HCT116 (cell line): ENCODE data around the gene PAX5. TPM values are rescaled to one million over a fixed set of nuclear protein-coding genes. Genes with fewer than 3 reads are reported as not detected.

ENCODE experiments used
- ATAC-seq: fragments of 200-7000 bp; cut with Tn5 transposase; 2 replicates; pipeline ENCODE4 v1.9.1; 2020; ENCODE audit warnings: mild to moderate bottlenecking, moderate library complexity
- BruUV-seq: library from RNA; stranded (reverse); fragments of 400-500 nt; replicated peaks from 2 replicates; lab custom pipeline; 2021; lab: Mats Ljungman, UMichigan
- CTCF ChIA-PET: fragments of 300-600 bp; sonication (Branson Sonifier 250); formaldehyde crosslinking; loops from one replicate; lab custom pipeline; 2021; ENCODE audit warnings: antibody characterized with exemption; lab: Charles Lee
- POLR2A ChIA-PET: fragments of 300-600, 350-600 bp; sonication (Branson Sonifier 250); formaldehyde crosslinking; loops from one replicate; lab custom pipeline; 2021; ENCODE audit warnings: antibody characterized with exemption; lab: Charles Lee
- RAD21 ChIA-PET, 2 experiments: fragments of 300-600 bp; sonication (Branson Sonifier 250); formaldehyde crosslinking; loops; one replicate each; lab custom pipeline; 2023; ENCODE audit warnings: low total read pairs in 2 of 2; ENCODE audit not compliant: uncharacterized antibody in 2 of 2, unreplicated experiment in 2 of 2, low non-redundant PET in 1 of 2; lab: Charles Lee
- DNase-seq: peaks from one replicate; pipeline ENCODE4 v3.0.0-alpha.2; 2010; ENCODE audit warnings: low read depth, low spot score
- H2AFZ ChIP-seq: fragments of 200-600 bp; shearing (Covaris generic), sonication (generic); 2 replicates; pipeline ENCODE4 v1.6.1; 2017; ENCODE audit warnings: low read depth, mixed run types, mixed read lengths, antibody characterized with exemption, low read length; ENCODE audit not compliant: poor library complexity, severe bottlenecking
- H3K27ac ChIP-seq: 2 replicates; pipeline ENCODE4 v1.5.1; 2012; ENCODE audit warnings: low read depth, low read length
- H3K27me3 ChIP-seq: fragments of 200-600 bp; sonication (generic); 2 replicates; pipeline ENCODE4 v1.6.1; 2016; ENCODE audit warnings: mixed run types, low read length, mixed read lengths; ENCODE audit not compliant: insufficient read depth
- H3K36me3 ChIP-seq, 2 experiments: fragments of 200-500 bp in 1 of 2; fragments of 200-600 bp in 1 of 2; sonication (Bioruptor generic) in 1 of 2; sonication (generic) in 1 of 2; 2 replicates each; pipeline versions ENCODE4 v1.5.1 to v1.6.1; 2014 to 2016; ENCODE audit warnings: low read length in 2 of 2, inconsistent platforms in 1 of 2, mixed read lengths in 1 of 2, mixed run types in 1 of 2; ENCODE audit not compliant: insufficient read depth in 2 of 2, control insufficient read depth in 1 of 2
- H3K4me1 ChIP-seq, 2 experiments: fragments of 200-600 bp in 1 of 2; sonication (generic) in 1 of 2; 2 replicates each; pipeline versions ENCODE4 v1.5.1 to v1.6.1; 2012 to 2017; ENCODE audit warnings: low read length in 2 of 2, inconsistent platforms in 1 of 2, mild to moderate bottlenecking in 1 of 2, mixed read lengths in 1 of 2, mixed run types in 1 of 2, moderate library complexity in 1 of 2; ENCODE audit not compliant: insufficient read depth in 2 of 2, control insufficient read depth in 1 of 2
- H3K4me2 ChIP-seq: fragments of 200-600 bp; sonication (generic); 2 replicates; pipeline ENCODE4 v1.6.1; 2017; ENCODE audit warnings: mixed run types, low read length, mixed read lengths
- H3K4me3 ChIP-seq, 2 experiments: fragments of 200-600 bp in 1 of 2; sonication (generic) in 1 of 2; replicated peaks in 1 of 2; 2 replicates each; pipeline ENCODE4 v1.5.1; 2011 to 2016; ENCODE audit warnings: low read length in 2 of 2, control low read depth in 1 of 2, low read depth in 1 of 2, mild to moderate bottlenecking in 1 of 2, mixed read lengths in 1 of 2, mixed run types in 1 of 2
- H3K79me2 ChIP-seq: fragments of 200-600 bp; sonication (generic); 2 replicates; pipeline ENCODE4 v1.6.1; 2017; ENCODE audit warnings: mild to moderate bottlenecking, mixed run types, low read length, moderate library complexity, mixed read lengths; ENCODE audit not compliant: insufficient read depth
- H3K9ac ChIP-seq: fragments of 200-600 bp; sonication (generic); 2 replicates; pipeline ENCODE4 v1.6.1; 2016; ENCODE audit warnings: low read length, mixed read lengths
- H3K9me2 ChIP-seq: fragments of 200-600 bp; sonication (generic), shearing (Covaris generic); 2 replicates; pipeline ENCODE4 v1.6.1; 2017; ENCODE audit warnings: mixed run types, mild to moderate bottlenecking, moderate library complexity; ENCODE audit not compliant: insufficient read depth
- H3K9me3 ChIP-seq, 2 experiments: fragments of 200-500 bp in 1 of 2; fragments of 200-600 bp in 1 of 2; sonication (Bioruptor generic) in 1 of 2; sonication (generic) in 1 of 2; 2 replicates each; pipeline ENCODE4 v1.6.1; 2014 to 2017; ENCODE audit warnings: low read length in 2 of 2, mixed read lengths in 2 of 2, inconsistent platforms in 1 of 2, low read depth in 1 of 2, mild to moderate bottlenecking in 1 of 2, mixed run types in 1 of 2, moderate library complexity in 1 of 2; ENCODE audit not compliant: control insufficient read depth in 1 of 2, insufficient read depth in 1 of 2
- H4K20me1 ChIP-seq: fragments of 200-600 bp; sonication (generic), shearing (Covaris generic); 2 replicates; pipeline ENCODE4 v1.6.1; 2017; ENCODE audit warnings: mixed run types, mild to moderate bottlenecking, moderate library complexity; ENCODE audit not compliant: insufficient read depth
- ATF3 ChIP-seq: IDR thresholded peaks from 2 replicates; pipeline ENCODE4 v1.6.1; 2012
- CBX3 ChIP-seq: IDR thresholded peaks from 2 replicates; pipeline ENCODE4 v1.6.1; 2012; ENCODE audit warnings: low read depth
- CTCF ChIP-seq, 3 experiments: fragments of 200-600 bp in 1 of 3; sonication (generic) in 1 of 3; IDR thresholded peaks in 2 of 3; conservative IDR thresholded peaks in 1 of 3; 2 replicates each; pipeline ENCODE4 v1.5.1; 2012 to 2017; ENCODE audit warnings: low read depth in 2 of 3, low read length in 2 of 3, antibody characterized with exemption in 1 of 3, borderline replicate concordance in 1 of 3, control low read depth in 1 of 3, mild to moderate bottlenecking in 1 of 3, mixed read lengths in 1 of 3, mixed run types in 1 of 3, moderate library complexity in 1 of 3; ENCODE audit not compliant: insufficient read depth in 1 of 3
- EGR1 ChIP-seq: IDR thresholded peaks from 2 replicates; pipeline ENCODE4 v1.6.1; 2012; ENCODE audit warnings: low read depth
- ELF1 ChIP-seq: IDR thresholded peaks from 2 replicates; pipeline ENCODE4 v1.6.1; 2012; ENCODE audit warnings: low read depth, borderline replicate concordance
- EZH2 ChIP-seq: fragments of 200-600 bp; sonication (generic); IDR thresholded peaks from 2 replicates; pipeline ENCODE4 v1.6.1; 2017; ENCODE audit warnings: antibody characterized with exemption, mixed run types
- EZH2phosphoT487 ChIP-seq: fragments of 200-600 bp; IDR thresholded peaks from 2 replicates; pipeline ENCODE4 v1.6.1; 2018; ENCODE audit warnings: antibody characterized with exemption, borderline replicate concordance
- JUND ChIP-seq: IDR thresholded peaks from 2 replicates; pipeline ENCODE4 v1.6.1; 2012
- POLR2A ChIP-seq: IDR thresholded peaks from 2 replicates; pipeline ENCODE4 v1.7.0; 2011; ENCODE audit warnings: borderline replicate concordance; ENCODE audit not compliant: insufficient read depth, insufficient read length; ENCODE audit errors: extremely low read depth
- POLR2AphosphoS5 ChIP-seq: IDR thresholded peaks from 2 replicates; pipeline ENCODE4 v1.6.1; 2011; ENCODE audit warnings: mild to moderate bottlenecking, low read depth, low read length, moderate library complexity
- RAD21 ChIP-seq: IDR thresholded peaks from 2 replicates; pipeline ENCODE4 v1.6.1; 2012; ENCODE audit warnings: low read depth, mild to moderate bottlenecking
- REST ChIP-seq: IDR thresholded peaks from 2 replicates; pipeline ENCODE4 v1.6.1; 2012; ENCODE audit warnings: low read depth
- SIN3A ChIP-seq: IDR thresholded peaks from 2 replicates; pipeline ENCODE4 v1.6.1; 2012; ENCODE audit warnings: low read depth
- YY1 ChIP-seq: IDR thresholded peaks from 2 replicates; pipeline ENCODE4 v1.6.1; 2011; ENCODE audit warnings: low read length, low read depth, moderate library complexity, mild to moderate bottlenecking; ENCODE audit not compliant: insufficient replicate concordance; ENCODE audit errors: extremely low read depth
- ZFX ChIP-seq: fragments of 450-650 bp; IDR thresholded peaks from 2 replicates; pipeline ENCODE4 v1.6.1; 2017
- ZNF274 ChIP-seq: fragments of 200-500 bp; sonication (Bioruptor generic); IDR thresholded peaks from 2 replicates; pipeline ENCODE4 v1.6.1; 2014; ENCODE audit warnings: mild to moderate bottlenecking, low read depth, low read length, inconsistent platforms
- intact Hi-C: fragments of 100-400 bp; cut with micrococcal nuclease; formaldehyde crosslinking; loops from 2 replicates; pipeline ENCODE4 v1.10.0; 2022
- total RNA-seq: library from RNA; stranded (reverse); gene quantifications from one replicate; pipeline ENCODE4 v1.2.1, GENCODE V29; 2021; ENCODE audit not compliant: unreplicated experiment

PAX5 gene
- total RNA-seq, 1 experiment from 2014 or later: 0.17 TPM

- no peaks in the 10 kb centered on the region for H3K9me3 ChIP-seq
- no peaks in the 10 kb centered on the region for H3K36me3 ChIP-seq
- H3K79me2 ChIP-seq: no peaks in the 10 kb centered on the region
- ATAC-seq (no peak), DNase-seq (no peak)
- no peak overlapping the region for H3K27ac ChIP-seq
- H3K4me2 ChIP-seq: no peak overlapping the region
- POLR2A ChIA-PET: no interaction called here
- no peak overlapping the region for H3K4me3 ChIP-seq
- no peak for TF ChIP-seq ZFX
- no peak for TF ChIP-seq ZNF274
- no peak for TF ChIP-seq EZH2
- TF ChIP-seq CTCF (IDR thresholded peaks at IDR 0.05 in 2 of 3, conservative IDR thresholded peaks at IDR 0.05 in 1 of 3; ENCODE audit: borderline replicate concordance in 1 of 3, insufficient read depth in 1 of 3, low read depth in 2 of 3, low read length in 2 of 3): no peak
- TF ChIP-seq POLR2AphosphoS5: no peak
- TF ChIP-seq ELF1: no peak
- TF ChIP-seq EZH2phosphoT487: no peak
- no peak for TF ChIP-seq REST
- TF ChIP-seq JUND: no peak
- no peak for TF ChIP-seq RAD21
- TF ChIP-seq CBX3: no peak
- no peak for TF ChIP-seq POLR2A
- TF ChIP-seq ATF3: no peak
- TF ChIP-seq EGR1: no peak
- no peak for TF ChIP-seq YY1
- TF ChIP-seq SIN3A: no peak
- no peak overlapping the region for H2AFZ ChIP-seq
- no TSS peak for BruUV-seq
- RAD21 ChIA-PET: no interaction called here
- no peaks in the 10 kb centered on the region for H3K4me1 ChIP-seq
- peaks cover 12% of the 10 kb centered on the region; the same call in 1 of the 2 replicates for H3K27me3 ChIP-seq
- CTCF ChIA-PET: interaction anchor here (5.0 kb wide), 1 partner anchor 115 kb away, joined by 148 read pairs; no protein-coding TSS in a partner anchor
- H4K20me1 ChIP-seq: no peaks in the 10 kb centered on the region
- intact Hi-C loops: loop anchor here (10.0 kb wide), 2 partner anchors 449 to 519 kb away; no protein-coding TSS in a partner anchor
- no peaks in the 10 kb centered on the region for H3K9me2 ChIP-seq
- no peak overlapping the region for H3K9ac ChIP-seq
Observed at GRCh38 chr9:36876056-36876455, 158.0 kb downstream of the PAX5 start.
